HG02763 (cell line): ENCODE data around the gene ESPNL.

Source experiments
- ATAC-seq: cut with Tn5 transposase; IDR thresholded peaks from one replicate; pipeline ENCODE4 v1.9.1; 2021; ENCODE audit warnings: mild to moderate bottlenecking, moderate library complexity; ENCODE audit not compliant: unreplicated experiment

ESPNL gene

GRCh38 chr2:238140040-238140439, 39.9 kb downstream of the ESPNL start:
- no peak for ATAC-seq

GRCh38 chr2:238140721-238141540, 40.8 kb downstream of the ESPNL start:
- no peak for ATAC-seq

GRCh38 chr2:238141541-238142318, 41.6 kb downstream of the ESPNL start:
- no peak for ATAC-seq

- ATAC-seq = no peak
Observed at GRCh38 chr2:238142382-238143205, 42.5 kb downstream of the ESPNL start.

GRCh38 chr2:238143239-238143951, 43.3 kb downstream of the ESPNL start:
- ATAC-seq = no peak

- ATAC-seq = no peak
Observed at GRCh38 chr2:238144262-238144661, 44.1 kb downstream of the ESPNL start.

GRCh38 chr2:238145046-238145445, 44.9 kb downstream of the ESPNL start:
- no peak for ATAC-seq

GRCh38 chr2:238145851-238146250, 45.7 kb downstream of the ESPNL start:
- ATAC-seq = no peak

- no peak for ATAC-seq
Observed at GRCh38 chr2:238146884-238147544, 46.9 kb downstream of the ESPNL start.

- no peak for ATAC-seq
Observed at GRCh38 chr2:238148981-238149380, 48.8 kb downstream of the ESPNL start.

GRCh38 chr2:238149841-238150572, 49.9 kb downstream of the ESPNL start:
- ATAC-seq = no peak

GRCh38 chr2:238150686-238151085, 50.5 kb downstream of the ESPNL start:
- no peak for ATAC-seq

GRCh38 chr2:238151205-238151604, 51.1 kb downstream of the ESPNL start:
- ATAC-seq = no peak

GRCh38 chr2:238151628-238152235, 51.6 kb downstream of the ESPNL start:
- no peak for ATAC-seq

- no peak for ATAC-seq
Observed at GRCh38 chr2:238152771-238153688, 52.9 kb downstream of the ESPNL start.

GRCh38 chr2:238154570-238154969, 54.4 kb downstream of the ESPNL start:
- ATAC-seq = no peak

- no peak for ATAC-seq
Observed at GRCh38 chr2:238155051-238155760, 55.1 kb downstream of the ESPNL start.
